ENCODE results near the gene ABLIM1. TPM values are rescaled to one million over a fixed set of nuclear protein-coding genes. Genes with fewer than 3 reads are reported as not detected.

Gene ABLIM1
- total and polyA plus RNA-seq, 2 of the 13 experiments (the other 11 are each of a cell fraction or from before 2014, with no cell fraction given): 59.4 to 92.7 TPM

GRCh38 chr10:114489521-114490310 lies 168.4 kb downstream of the ABLIM1 start (continued):
- peak; percentile 66; the same call in 1 of the 2 replicates for TF ChIP-seq ATF2 (CRISPR knock-in tag; IDR thresholded peaks at IDR 0.05)
- no peak for TF ChIP-seq ZNF230 (CRISPR knock-in tag; IDR thresholded peaks at IDR 0.05)
- no peak for TF ChIP-seq ZNF224 (CRISPR knock-in tag; IDR thresholded peaks at IDR 0.05)
- TF ChIP-seq ZNF670 (CRISPR knock-in tag; IDR thresholded peaks at IDR 0.05; ENCODE audit: borderline replicate concordance): peak; percentile 64; the same call in 1 of the 2 replicates
- no peak for TF ChIP-seq ZHX2 (IDR thresholded peaks at IDR 0.05; ENCODE audit: low read depth)
- no peak for TF ChIP-seq ZHX2 (CRISPR knock-in tag; IDR thresholded peaks at IDR 0.05; ENCODE audit: borderline replicate concordance)
- TF ChIP-seq ZFP91 (CRISPR knock-in tag; IDR thresholded peaks at IDR 0.05; ENCODE audit: borderline replicate concordance): peak; percentile 63; the same call in 1 of the 2 replicates
- no peak for TF ChIP-seq MYPOP (CRISPR knock-in tag; IDR thresholded peaks at IDR 0.05)
- peak; percentile 95 for TF ChIP-seq ZBTB26 (CRISPR knock-in tag; IDR thresholded peaks at IDR 0.05; ENCODE audit: borderline replicate concordance)
- no peak for TF ChIP-seq KAT7 (CRISPR knock-in tag; IDR thresholded peaks at IDR 0.05; ENCODE audit: borderline replicate concordance)
- no peak for TF ChIP-seq HOXA5 (CRISPR knock-in tag; IDR thresholded peaks at IDR 0.05)
- no peak for TF ChIP-seq FOXK2 (IDR thresholded peaks at IDR 0.05)
- no peak for TF ChIP-seq SMARCE1 (IDR thresholded peaks at IDR 0.05; ENCODE audit: borderline replicate concordance)
- TF ChIP-seq ZFP62 (CRISPR knock-in tag; IDR thresholded peaks at IDR 0.05): no peak

Measured in HepG2 (cell line).